ENCODE measurements around the gene UTRN. TPM values are rescaled to one million over a fixed set of nuclear protein-coding genes. Genes with fewer than 3 reads are reported as not detected.

Gene UTRN
- total and polyA plus RNA-seq, 8 donors, result 144 to 253 (median 198) TPM

- Histone ChIP-seq H3K27me3 (no peaks in the 10 kb centered on the region), H3K4me3 (no peak overlapping the region), H3K9me3 (no peaks in the 10 kb centered on the region), H3K36me3 (no peaks in the 10 kb centered on the region), H3K4me1 (peaks cover 5 to 74% of the 10 kb centered on the region in 2 donors), H3K27ac (no peak overlapping the region)
- ATAC-seq, result no peak
- DNase-seq, result no peak
- intact Hi-C loops (cut with DNase I), result no loop called here
- TF ChIP-seq CTCF (IDR thresholded peaks at IDR 0.05), result no peak
These were observed 36.9 kb downstream of the UTRN start for GRCh38 chr6:144321839-144322591.

GRCh38 chr6:144325232-144325631 is 40.1 kb downstream of the UTRN start:
- DNase-seq (no peak), ATAC-seq (no peak)
- Histone ChIP-seq H3K4me1 (peaks cover 5 to 64% of the 10 kb centered on the region in 2 donors), H3K9me3 (no peaks in the 10 kb centered on the region), H3K36me3 (no peaks in the 10 kb centered on the region), H3K4me3 (no peak overlapping the region), H3K27ac (no peak overlapping the region), H3K27me3 (no peaks in the 10 kb centered on the region)
- no peak for TF ChIP-seq CTCF (IDR thresholded peaks at IDR 0.05)
- intact Hi-C loops (cut with DNase I), result no loop called here

GRCh38 chr6:144326393-144326792 is 41.3 kb downstream of the UTRN start:
- Histone ChIP-seq H3K27ac (peak overlapping the region in 1 of 2 donors; percentile 57), H3K27me3 (no peaks in the 10 kb centered on the region), H3K4me1 (peaks cover 0 to 54% of the 10 kb centered on the region in 2 donors), H3K4me3 (no peak overlapping the region), H3K9me3 (no peaks in the 10 kb centered on the region), H3K36me3 (no peaks in the 10 kb centered on the region)
- ATAC-seq (no peak), DNase-seq (no peak)
- no peak for TF ChIP-seq CTCF (IDR thresholded peaks at IDR 0.05)
- intact Hi-C loops (cut with DNase I), result no loop called here

- Histone ChIP-seq H3K4me3 (no peak overlapping the region), H3K27me3 (no peaks in the 10 kb centered on the region), H3K27ac (peak overlapping the region; percentile 47 to 57), H3K36me3 (no peaks in the 10 kb centered on the region), H3K4me1 (peaks cover 0 to 47% of the 10 kb centered on the region in 2 donors), H3K9me3 (no peaks in the 10 kb centered on the region)
- no peak for TF ChIP-seq CTCF (IDR thresholded peaks at IDR 0.05)
- DNase-seq, result peak in 1 of 4 donors; percentile 54
- no peak for ATAC-seq
- intact Hi-C loops (cut with DNase I), result no loop called here
These were observed 41.9 kb downstream of the UTRN start for GRCh38 chr6:144327081-144327480.

GRCh38 chr6:144330017-144330987 is 45.2 kb downstream of the UTRN start:
- TF ChIP-seq CTCF (IDR thresholded peaks at IDR 0.05), result no peak
- Histone ChIP-seq H3K27me3 (no peaks in the 10 kb centered on the region), H3K36me3 (no peaks in the 10 kb centered on the region), H3K4me1 (peaks cover 7 to 45% of the 10 kb centered on the region in 2 donors), H3K27ac (peak overlapping the region; percentile 24 to 35), H3K4me3 (peak overlapping the region; percentile 2 to 30), H3K9me3 (no peaks in the 10 kb centered on the region)
- intact Hi-C loops (cut with DNase I), result no loop called here
- DNase-seq, result peak in 2 of 4 donors; percentile 71 to 82
- peak; percentile 85 for ATAC-seq

Data from left lung (tissue), 10 donors.